ENCODE data around the gene RASGRF1. TPM values are rescaled to one million over a fixed set of nuclear protein-coding genes. Genes with fewer than 3 reads are reported as not detected.

Gene RASGRF1
- total RNA-seq, 1 donor from 2014 or later: 0.48 TPM

DNA sequence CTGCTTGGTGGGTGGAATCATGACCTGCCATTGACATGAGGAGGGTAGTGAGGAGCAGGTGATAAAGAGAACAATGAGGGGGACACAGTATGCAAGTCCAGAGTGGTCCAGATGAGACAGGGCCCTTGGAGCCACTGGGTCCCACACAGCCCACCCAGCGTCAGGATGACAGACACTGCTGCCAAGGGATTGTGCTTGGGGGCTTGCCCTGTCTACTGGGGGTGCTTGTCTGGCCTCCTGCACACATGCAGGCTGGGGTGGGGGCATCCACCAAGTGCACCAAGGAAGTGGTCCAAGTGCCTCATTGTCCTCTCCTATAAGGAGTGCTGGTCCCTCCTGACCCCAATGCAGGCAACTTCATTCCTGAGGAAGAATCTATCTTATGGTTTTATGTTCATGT, 106.5 kb downstream of the RASGRF1 start:
- TF ChIP-seq, protein P1, sequence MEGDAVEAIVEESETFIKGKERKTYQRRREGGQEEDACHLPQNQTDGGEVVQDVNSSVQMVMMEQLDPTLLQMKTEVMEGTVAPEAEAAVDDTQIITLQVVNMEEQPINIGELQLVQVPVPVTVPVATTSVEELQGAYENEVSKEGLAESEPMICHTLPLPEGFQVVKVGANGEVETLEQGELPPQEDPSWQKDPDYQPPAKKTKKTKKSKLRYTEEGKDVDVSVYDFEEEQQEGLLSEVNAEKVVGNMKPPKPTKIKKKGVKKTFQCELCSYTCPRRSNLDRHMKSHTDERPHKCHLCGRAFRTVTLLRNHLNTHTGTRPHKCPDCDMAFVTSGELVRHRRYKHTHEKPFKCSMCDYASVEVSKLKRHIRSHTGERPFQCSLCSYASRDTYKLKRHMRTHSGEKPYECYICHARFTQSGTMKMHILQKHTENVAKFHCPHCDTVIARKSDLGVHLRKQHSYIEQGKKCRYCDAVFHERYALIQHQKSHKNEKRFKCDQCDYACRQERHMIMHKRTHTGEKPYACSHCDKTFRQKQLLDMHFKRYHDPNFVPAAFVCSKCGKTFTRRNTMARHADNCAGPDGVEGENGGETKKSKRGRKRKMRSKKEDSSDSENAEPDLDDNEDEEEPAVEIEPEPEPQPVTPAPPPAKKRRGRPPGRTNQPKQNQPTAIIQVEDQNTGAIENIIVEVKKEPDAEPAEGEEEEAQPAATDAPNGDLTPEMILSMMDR (IDR thresholded peaks at IDR 0.05): no peak
- DNase-seq (ENCODE audit: extremely low spot score, unreplicated experiment): no peak
- Mint-ChIP-seq H3K9me3 (ENCODE audit: unreplicated experiment) (no peaks in the 10 kb centered on the region), H3K36me3 (ENCODE audit: unreplicated experiment) (no peaks in the 10 kb centered on the region), H3K4me3 (ENCODE audit: unreplicated experiment) (no peak overlapping the region), H3K27ac (ENCODE audit: unreplicated experiment) (no peak overlapping the region), H3K27me3 (ENCODE audit: unreplicated experiment) (no peaks in the 10 kb centered on the region), H3K4me1 (ENCODE audit: unreplicated experiment) (peaks cover 20% of the 10 kb centered on the region)

GRCh38 chr15:78983146-78983918, 107.2 kb downstream of the RASGRF1 start:
- Mint-ChIP-seq H3K27ac (ENCODE audit: unreplicated experiment) (no peak overlapping the region), H3K27me3 (ENCODE audit: unreplicated experiment) (no peaks in the 10 kb centered on the region), H3K4me3 (ENCODE audit: unreplicated experiment) (no peak overlapping the region), H3K4me1 (ENCODE audit: unreplicated experiment) (peaks cover 13% of the 10 kb centered on the region), H3K36me3 (ENCODE audit: unreplicated experiment) (no peaks in the 10 kb centered on the region), H3K9me3 (ENCODE audit: unreplicated experiment) (no peaks in the 10 kb centered on the region)
- no peak for DNase-seq (ENCODE audit: extremely low spot score, unreplicated experiment)
- TF ChIP-seq, protein P1 (IDR thresholded peaks at IDR 0.05): no peak

- Mint-ChIP-seq H3K4me3 (ENCODE audit: unreplicated experiment) (no peak overlapping the region), H3K36me3 (ENCODE audit: unreplicated experiment) (no peaks in the 10 kb centered on the region), H3K27ac (ENCODE audit: unreplicated experiment) (no peak overlapping the region), H3K9me3 (ENCODE audit: unreplicated experiment) (no peaks in the 10 kb centered on the region), H3K27me3 (ENCODE audit: unreplicated experiment) (no peaks in the 10 kb centered on the region), H3K4me1 (ENCODE audit: unreplicated experiment) (peaks cover 7% of the 10 kb centered on the region)
- TF ChIP-seq, protein P1 (IDR thresholded peaks at IDR 0.05): no peak
- DNase-seq (ENCODE audit: extremely low spot score, unreplicated experiment): no peak
Measured at GRCh38 chr15:78982736-78983135, 107.8 kb downstream of the RASGRF1 start.

DNA sequence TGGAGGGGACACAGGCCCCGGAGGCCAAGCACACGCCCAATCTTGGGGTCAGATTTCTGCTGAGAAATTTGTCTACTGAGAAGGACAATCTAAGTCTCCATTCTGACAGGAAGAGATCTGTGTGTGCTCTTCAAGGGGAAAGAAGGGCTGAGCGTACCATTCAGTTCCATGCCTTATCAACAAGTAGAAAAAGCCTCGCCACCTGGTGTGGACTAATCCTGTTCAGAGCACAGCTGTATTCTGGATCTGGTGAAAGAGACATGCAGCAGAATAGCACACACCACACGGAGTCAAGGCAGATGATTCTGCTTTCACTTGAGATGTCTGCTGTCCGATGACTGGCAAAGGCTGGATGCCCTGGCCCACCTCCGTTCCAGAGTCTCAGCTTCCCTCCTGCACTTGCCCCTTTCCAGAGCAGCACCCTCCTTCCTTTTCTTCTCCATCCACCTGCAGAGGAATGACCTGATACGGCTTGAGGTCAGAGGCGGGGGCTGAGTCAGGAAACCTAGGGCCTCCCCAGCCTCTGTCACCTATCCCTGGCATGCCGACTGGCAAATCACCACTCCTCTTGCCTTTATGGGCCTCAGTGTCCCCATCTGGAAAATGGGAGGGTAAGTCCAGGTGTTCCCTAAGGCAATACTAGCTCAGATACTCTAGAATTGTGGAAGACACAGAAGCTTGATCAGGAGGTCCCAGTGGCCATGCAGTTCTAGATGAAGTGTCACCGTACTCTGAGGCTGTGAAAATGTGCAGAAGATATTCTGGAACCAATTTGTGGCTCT, 108.9 kb downstream of the RASGRF1 start:
- no peak for DNase-seq (ENCODE audit: extremely low spot score, unreplicated experiment)

More for the DNA sequence above, 108.9 kb downstream of the RASGRF1 start:
- no peaks in the 10 kb centered on the region for H3K9me3 Mint-ChIP-seq (ENCODE audit: unreplicated experiment)
- TF ChIP-seq, protein P1 (IDR thresholded peaks at IDR 0.05): no peak
- no peaks in the 10 kb centered on the region for H3K27me3 Mint-ChIP-seq (ENCODE audit: unreplicated experiment)
- H3K36me3 Mint-ChIP-seq (ENCODE audit: unreplicated experiment): no peaks in the 10 kb centered on the region
- H3K27ac Mint-ChIP-seq (ENCODE audit: unreplicated experiment): no peak overlapping the region
- H3K4me3 Mint-ChIP-seq (ENCODE audit: unreplicated experiment): no peak overlapping the region
- peaks cover 3% of the 10 kb centered on the region for H3K4me1 Mint-ChIP-seq (ENCODE audit: unreplicated experiment)
